IPS-18a (cell line): ENCODE results near the gene RARA.

Experiments used
- H3K27ac ChIP-seq: one replicate; pipeline ENCODE4 v1.5.1; 2013; ENCODE audit warnings: low read length
- H3K27me3 ChIP-seq: one replicate; pipeline ENCODE4 v1.6.1; 2013; ENCODE audit warnings: mild to moderate bottlenecking, low read length; ENCODE audit not compliant: control insufficient read depth, insufficient read depth
- H3K36me3 ChIP-seq: one replicate; pipeline ENCODE4 v1.6.1; 2013; ENCODE audit warnings: low read depth, low read length; ENCODE audit not compliant: control insufficient read depth
- H3K4me1 ChIP-seq: one replicate; pipeline ENCODE4 v1.6.1; 2013; ENCODE audit warnings: low read depth, low read length; ENCODE audit not compliant: control insufficient read depth
- H3K4me3 ChIP-seq: one replicate; pipeline ENCODE4 v1.5.1; 2013; ENCODE audit warnings: low read length
- H3K9ac ChIP-seq: one replicate; pipeline ENCODE4 v1.6.1; 2013; ENCODE audit warnings: mild to moderate bottlenecking, low read length, moderate library complexity
- H3K9me3 ChIP-seq: one replicate; pipeline ENCODE4 v1.6.1; 2013; ENCODE audit warnings: low read depth, low read length; ENCODE audit not compliant: control insufficient read depth

Gene RARA

GRCh38 chr17:40284085-40284713 lies 24.8 kb upstream of the RARA start:
- Histone ChIP-seq H3K9me3 (no peaks in the 10 kb centered on the region), H3K4me1 (peaks cover 18% of the 10 kb centered on the region), H3K4me3 (no peak overlapping the region), H3K36me3 (peaks cover 13% of the 10 kb centered on the region), H3K27ac (no peak overlapping the region), H3K9ac (no peak overlapping the region), H3K27me3 (no peaks in the 10 kb centered on the region)

DNA sequence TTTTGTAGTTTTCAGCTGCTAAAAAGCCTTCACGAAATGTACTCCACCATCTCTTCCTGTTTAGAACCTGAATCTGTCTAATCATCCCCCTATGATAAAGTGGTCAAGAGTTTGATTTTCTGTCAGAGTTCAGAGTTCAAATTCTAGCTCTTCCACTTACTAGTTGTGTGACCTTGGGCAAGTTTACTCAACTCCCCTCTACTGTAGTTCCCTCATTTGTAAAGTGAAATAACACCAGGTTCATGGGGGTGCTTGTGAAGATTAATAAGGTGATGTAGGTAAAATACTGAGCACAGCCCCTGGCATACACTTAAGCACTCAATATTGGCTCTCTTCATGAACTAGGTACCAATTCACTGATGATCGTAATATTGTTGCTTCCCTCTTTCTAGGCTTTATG lies 22.5 kb upstream of the RARA start:
- Histone ChIP-seq H3K27ac (no peak overlapping the region), H3K9me3 (no peaks in the 10 kb centered on the region), H3K4me1 (peaks cover 12% of the 10 kb centered on the region), H3K36me3 (peaks cover 17% of the 10 kb centered on the region), H3K4me3 (no peak overlapping the region), H3K27me3 (no peaks in the 10 kb centered on the region), H3K9ac (no peak overlapping the region)

DNA sequence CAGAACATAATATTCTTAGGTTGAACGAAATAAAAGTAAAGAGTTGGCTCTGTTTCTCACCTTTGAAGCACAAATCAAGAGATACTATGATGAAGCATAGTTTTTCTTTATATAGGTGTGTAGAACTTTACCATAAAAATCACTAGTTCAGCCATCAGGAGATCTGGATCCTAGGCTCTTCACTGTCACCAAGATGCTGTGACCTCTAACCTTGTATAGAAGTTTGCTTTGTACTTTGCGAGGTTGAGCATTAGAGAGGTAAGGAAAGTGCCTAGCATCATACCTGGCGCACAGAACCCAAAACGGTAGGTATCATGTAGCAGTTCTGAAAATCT lies 21.9 kb upstream of the RARA start:
- no peak overlapping the region for H3K27ac ChIP-seq
- no peak overlapping the region for H3K9ac ChIP-seq
- peak overlapping the region; percentile 44 for H3K4me3 ChIP-seq
- no peaks in the 10 kb centered on the region for H3K9me3 ChIP-seq
- no peaks in the 10 kb centered on the region for H3K27me3 ChIP-seq
- H3K4me1 ChIP-seq: peaks cover 6% of the 10 kb centered on the region
- peaks cover 24% of the 10 kb centered on the region for H3K36me3 ChIP-seq

GRCh38 chr17:40287494-40288369 lies 21.2 kb upstream of the RARA start, which contains the start of gene CDC6:
Gene CDC6, plus strand, starts transcription at chr17:40287879. Its CDS starts 1,542 bp downstream, at chr17:40289421.
- H3K4me3 ChIP-seq: peak within 1 kb of the TSS; percentile 92
- peak within 1 kb of the TSS; percentile 95 for H3K9ac ChIP-seq
- H3K27me3 ChIP-seq: no peaks in the 10 kb centered on the region
- H3K9me3 ChIP-seq: no peaks in the 10 kb centered on the region
- H3K4me1 ChIP-seq: peaks cover 4% of the 10 kb centered on the region
- peak within 1 kb of the TSS; percentile 87 for H3K27ac ChIP-seq
- H3K36me3 ChIP-seq: peaks cover 26% of the 10 kb centered on the region

DNA sequence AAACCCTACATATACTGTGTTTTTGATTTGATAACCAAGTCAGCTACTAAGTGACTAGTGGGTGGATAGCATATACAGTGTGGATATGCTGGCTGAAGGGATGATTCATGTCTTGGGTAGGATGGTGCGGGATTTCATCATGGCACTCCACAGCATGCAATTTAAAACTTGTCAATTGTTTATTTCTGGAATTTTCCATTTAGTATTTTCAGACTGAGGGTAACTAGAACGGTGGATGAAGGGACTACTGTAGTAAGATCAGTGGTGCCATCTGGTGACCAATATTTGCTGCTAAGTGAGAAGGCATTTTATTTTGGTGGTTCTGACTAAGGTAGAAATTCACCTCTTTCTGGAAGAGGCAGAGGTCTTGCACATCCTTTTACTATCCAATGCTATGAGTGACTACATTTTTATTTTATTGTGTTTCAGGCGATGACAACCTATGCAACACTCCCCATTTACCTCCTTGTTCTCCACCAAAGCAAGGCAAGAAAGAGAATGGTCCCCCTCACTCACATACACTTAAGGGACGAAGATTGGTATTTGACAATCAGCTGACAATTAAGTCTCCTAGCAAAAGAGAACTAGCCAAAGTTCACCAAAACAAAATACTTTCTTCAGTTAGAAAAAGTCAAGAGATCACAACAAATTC lies 18.2 kb upstream of the RARA start:
- H3K4me3 ChIP-seq: no peak overlapping the region
- H3K9ac ChIP-seq: no peak overlapping the region
- peaks cover 24% of the 10 kb centered on the region for H3K4me1 ChIP-seq
- H3K9me3 ChIP-seq: no peaks in the 10 kb centered on the region
- no peaks in the 10 kb centered on the region for H3K27me3 ChIP-seq
- H3K36me3 ChIP-seq: peaks cover 49% of the 10 kb centered on the region
- H3K27ac ChIP-seq: no peak overlapping the region

DNA sequence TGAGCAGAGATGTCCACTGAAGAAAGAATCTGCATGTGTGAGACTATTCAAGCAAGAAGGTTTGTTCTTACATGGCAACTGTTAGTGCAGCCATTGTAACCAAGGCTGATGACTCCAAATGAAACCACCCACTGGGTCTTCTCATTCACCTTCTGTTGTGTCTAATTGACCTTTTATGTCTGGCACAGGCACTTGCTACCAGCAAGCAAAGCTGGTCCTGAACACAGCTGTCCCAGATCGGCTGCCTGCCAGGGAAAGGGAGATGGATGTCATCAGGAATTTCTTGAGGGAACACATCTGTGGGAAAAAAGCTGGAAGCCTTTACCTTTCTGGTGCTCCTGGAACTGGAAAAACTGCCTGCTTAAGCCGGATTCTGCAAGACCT lies 17.7 kb upstream of the RARA start:
- no peaks in the 10 kb centered on the region for H3K9me3 ChIP-seq
- no peaks in the 10 kb centered on the region for H3K27me3 ChIP-seq
- peaks cover 51% of the 10 kb centered on the region for H3K36me3 ChIP-seq
- H3K9ac ChIP-seq: no peak overlapping the region
- peaks cover 30% of the 10 kb centered on the region for H3K4me1 ChIP-seq
- H3K4me3 ChIP-seq: no peak overlapping the region
- H3K27ac ChIP-seq: no peak overlapping the region

DNA sequence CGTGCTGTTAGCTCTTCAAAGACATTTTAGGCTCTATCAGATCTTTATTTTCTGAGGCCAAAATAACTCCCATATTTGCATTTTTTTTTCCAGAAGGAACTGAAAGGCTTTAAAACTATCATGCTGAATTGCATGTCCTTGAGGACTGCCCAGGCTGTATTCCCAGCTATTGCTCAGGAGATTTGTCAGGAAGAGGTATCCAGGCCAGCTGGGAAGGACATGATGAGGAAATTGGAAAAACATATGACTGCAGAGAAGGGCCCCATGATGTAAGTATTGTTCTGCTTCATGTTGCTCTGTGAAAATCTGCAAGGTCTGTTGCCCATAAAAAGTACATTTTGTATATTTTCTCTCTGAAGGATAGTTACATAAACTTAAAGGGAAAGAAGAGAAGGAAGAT lies 15.6 kb upstream of the RARA start:
- Histone ChIP-seq H3K9ac (no peak overlapping the region), H3K9me3 (no peaks in the 10 kb centered on the region), H3K27ac (no peak overlapping the region), H3K4me1 (peaks cover 33% of the 10 kb centered on the region), H3K27me3 (no peaks in the 10 kb centered on the region), H3K4me3 (no peak overlapping the region), H3K36me3 (peaks cover 72% of the 10 kb centered on the region)

DNA sequence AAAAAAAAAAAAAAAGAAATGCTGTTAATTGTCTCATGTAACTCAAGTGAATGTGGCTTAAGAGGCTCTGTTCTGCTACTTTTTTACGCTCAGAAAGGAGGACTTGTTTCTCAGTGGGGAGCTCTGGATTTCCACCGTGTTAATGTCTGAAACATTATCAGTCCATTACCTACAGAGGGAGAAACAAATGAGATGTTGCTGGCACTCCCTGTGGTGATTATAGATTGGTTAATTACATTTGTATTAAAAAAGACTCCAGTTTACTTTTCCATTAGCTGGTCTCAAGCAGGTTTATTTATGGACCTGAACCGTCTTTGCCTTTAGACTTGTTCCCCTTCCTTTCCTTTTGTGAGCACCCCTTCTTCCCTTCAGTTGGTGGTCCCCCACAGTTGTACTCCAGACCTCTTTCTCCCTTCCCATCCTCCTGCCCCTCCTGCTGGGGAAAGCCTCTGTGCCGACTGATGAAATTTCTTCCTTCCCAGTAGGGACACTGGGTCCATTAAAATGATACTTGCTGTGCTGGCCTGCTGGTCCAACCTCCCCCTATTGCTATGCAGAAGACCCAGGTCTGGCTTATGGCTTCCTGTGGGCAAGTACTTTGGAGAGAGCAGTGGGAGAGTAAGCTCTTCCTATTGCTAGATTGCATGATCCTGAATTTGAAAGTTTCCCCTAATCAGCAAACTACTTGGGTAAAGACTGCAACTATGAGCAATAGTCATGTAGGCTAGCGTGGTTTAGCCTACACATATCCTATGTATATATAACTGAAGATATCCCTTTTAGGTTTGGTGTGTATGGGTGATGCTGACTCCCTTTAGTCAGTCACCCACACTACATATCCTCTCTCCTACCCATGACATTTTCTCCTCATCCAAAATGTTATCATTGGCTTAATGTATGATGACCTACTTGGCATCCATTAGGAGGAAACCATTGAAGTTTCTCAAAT lies 13.2 kb upstream of the RARA start:
- peak overlapping the region; percentile 1 for H3K27ac ChIP-seq
- peak overlapping the region; percentile 20 for H3K4me3 ChIP-seq
- peaks cover 85% of the 10 kb centered on the region for H3K36me3 ChIP-seq
- no peaks in the 10 kb centered on the region for H3K27me3 ChIP-seq
- H3K9me3 ChIP-seq: no peaks in the 10 kb centered on the region
- peaks cover 33% of the 10 kb centered on the region for H3K4me1 ChIP-seq
- no peak overlapping the region for H3K9ac ChIP-seq

GRCh38 chr17:40297511-40297910 lies 11.5 kb upstream of the RARA start:
- no peak overlapping the region for H3K27ac ChIP-seq
- no peaks in the 10 kb centered on the region for H3K27me3 ChIP-seq
- H3K4me3 ChIP-seq: no peak overlapping the region
- H3K9ac ChIP-seq: no peak overlapping the region
- peaks cover 33% of the 10 kb centered on the region for H3K4me1 ChIP-seq
- peaks cover 86% of the 10 kb centered on the region for H3K36me3 ChIP-seq
- no peaks in the 10 kb centered on the region for H3K9me3 ChIP-seq

DNA sequence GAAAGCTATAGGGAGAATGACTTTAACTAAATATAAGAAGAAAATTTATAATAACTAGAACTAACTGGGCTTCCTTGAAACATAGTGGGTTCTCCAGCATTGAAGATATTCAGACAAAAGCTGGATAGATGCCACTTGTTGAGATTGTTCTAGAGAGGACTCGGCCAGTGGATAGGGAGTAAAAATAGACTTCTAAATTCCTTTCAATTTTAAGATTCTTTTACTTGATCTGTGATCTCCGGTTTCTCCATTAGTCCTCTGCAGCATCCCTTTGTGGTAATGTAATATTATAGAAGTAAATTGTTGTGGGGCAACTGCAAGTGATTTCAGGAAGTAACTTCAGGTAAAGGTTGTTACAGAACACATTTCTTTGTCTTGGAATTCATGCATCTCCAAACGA lies 10.3 kb upstream of the RARA start:
- Histone ChIP-seq H3K36me3 (peaks cover 90% of the 10 kb centered on the region), H3K27me3 (no peaks in the 10 kb centered on the region), H3K27ac (no peak overlapping the region), H3K4me1 (peaks cover 33% of the 10 kb centered on the region), H3K4me3 (no peak overlapping the region), H3K9ac (no peak overlapping the region), H3K9me3 (no peaks in the 10 kb centered on the region)
